Right hindlimb (tissue), 1 donor: ENCODE data around the gene PLXNB3.
"Not testable (repeated sequence)": the region's sequence is repeated elsewhere in the genome, so short reads cannot be mapped to it uniquely, and the experiment has no call there.

Source experiments
- DNase-seq: peaks from one replicate; pipeline ENCODE4 v3.0.0-alpha.2; 2018

PLXNB3 gene

GRCh38 chrX:153733651-153734240 is 30.3 kb upstream of the PLXNB3 start:
- no peak for DNase-seq

GRCh38 chrX:153734871-153735270 is 29.2 kb upstream of the PLXNB3 start:
- no peak for DNase-seq

GRCh38 chrX:153735274-153735673 is 28.8 kb upstream of the PLXNB3 start:
- DNase-seq: no peak

- no peak for DNase-seq
Observed at GRCh38 chrX:153736071-153736820, 27.8 kb upstream of the PLXNB3 start.

- DNase-seq: no peak
Observed at GRCh38 chrX:153736871-153737441, 27.1 kb upstream of the PLXNB3 start.

- DNase-seq: no peak
Observed at GRCh38 chrX:153738056-153738605, 25.9 kb upstream of the PLXNB3 start.

GRCh38 chrX:153739754-153740486 is 24.1 kb upstream of the PLXNB3 start:
- DNase-seq: no peak

- DNase-seq: no peak
Observed at GRCh38 chrX:153740631-153741222, 23.3 kb upstream of the PLXNB3 start.

GRCh38 chrX:153741446-153741845 is 22.6 kb upstream of the PLXNB3 start:
- no peak for DNase-seq

GRCh38 chrX:153742111-153742510 is 21.9 kb upstream of the PLXNB3 start:
- not testable (repeated sequence) for DNase-seq

- not testable (repeated sequence) for DNase-seq
Observed at GRCh38 chrX:153742796-153743467, 21.1 kb upstream of the PLXNB3 start.

GRCh38 chrX:153743468-153744209 is 20.4 kb upstream of the PLXNB3 start:
- DNase-seq: peak; percentile 53

- no peak for DNase-seq
Observed at GRCh38 chrX:153744210-153745066, 19.6 kb upstream of the PLXNB3 start.

GRCh38 chrX:153745067-153745433 is 19.0 kb upstream of the PLXNB3 start:
- DNase-seq: not testable (repeated sequence)

- DNase-seq: no peak
Observed at GRCh38 chrX:153746359-153746758, 17.7 kb upstream of the PLXNB3 start.

GRCh38 chrX:153746991-153747390 is 17.1 kb upstream of the PLXNB3 start:
- DNase-seq: not testable (repeated sequence)

GRCh38 chrX:153749017-153749416 is 15.0 kb upstream of the PLXNB3 start:
- DNase-seq: not testable (repeated sequence)

GRCh38 chrX:153750127-153750774 is 13.8 kb upstream of the PLXNB3 start:
- DNase-seq: no peak

- no peak for DNase-seq
Observed at GRCh38 chrX:153755136-153755535, 8.9 kb upstream of the PLXNB3 start.

- DNase-seq: no peak
Observed at GRCh38 chrX:153761863-153762262, 2.2 kb upstream of the PLXNB3 start.
